ENCODE data around the gene LIF. TPM values are rescaled to one million over a fixed set of nuclear protein-coding genes. Genes with fewer than 3 reads are reported as not detected.

LIF gene
- polyA plus RNA-seq, 1 donor (not counting 4 experiments of a cell fraction or from before 2014, with no cell fraction given) = 3.1 TPM

- Histone ChIP-seq H3K4me2 (ENCODE audit: control insufficient read depth, extremely low read depth, insufficient read depth, low read depth, low read length) (no peak overlapping the region), H3K9ac (ENCODE audit: control insufficient read depth, extremely low read depth, insufficient read depth, low read length) (no peak overlapping the region), H3K4me1 (ENCODE audit: control insufficient read depth, extremely low read depth, insufficient read depth, low read length) (peaks cover 11% of the 10 kb centered on the region), H3K4me3 (ENCODE audit: control insufficient read depth in 2 of 3, extremely low read depth in 1 of 3, insufficient read depth in 2 of 3, low read depth in 1 of 3, low read length in 3 of 3) (no peak overlapping the region), H3K27me3 (ENCODE audit: control insufficient read depth, extremely low read depth, insufficient read depth, low read length) (no peaks in the 10 kb centered on the region), H2AFZ (ENCODE audit: control insufficient read depth, low read length) (no peak overlapping the region), H3K27ac (ENCODE audit: control insufficient read depth, insufficient read depth, low read length) (no peak overlapping the region), H3K79me2 (ENCODE audit: control insufficient read depth, insufficient read depth, low read length) (no peaks in the 10 kb centered on the region), H3K9me1 (ENCODE audit: control insufficient read depth, extremely low read depth, insufficient read depth, low read length) (no peaks in the 10 kb centered on the region), H3K9me3 (ENCODE audit: control insufficient read depth, low read depth, low read length) (no peaks in the 10 kb centered on the region), H3K36me3 (ENCODE audit: control insufficient read depth in 2 of 2, extremely low read depth in 1 of 2, insufficient read depth in 2 of 2, low read length in 2 of 2) (peaks cover 0 to 7% of the 10 kb centered on the region in 2 experiments), H4K20me1 (ENCODE audit: control insufficient read depth, extremely low read depth, insufficient read depth, low read length) (no peaks in the 10 kb centered on the region)
- dilution Hi-C loops (cut with MboI; ENCODE audit: extremely low pct_ligation_motif_present, low sequenced_read_pairs) = no loop called here
- no peak for TF ChIP-seq EZH2 (IDR thresholded peaks at IDR 0.05; ENCODE audit: low read length)
- no peak for TF ChIP-seq CTCF (optimal IDR thresholded peaks at IDR 0.05 in 1 of 3, IDR thresholded peaks at IDR 0.05 in 1 of 3, conservative IDR thresholded peaks at IDR 0.05 in 1 of 3; ENCODE audit: extremely low read depth in 1 of 3, insufficient read depth in 2 of 3, low read length in 3 of 3)
- no peak for DNase-seq (ENCODE audit: low read depth, low spot score)
- no peak for FAIRE-seq
Measured at GRCh38 chr22:30285176-30285845, 38.8 kb upstream of the LIF start.

- Histone ChIP-seq H3K9me3 (ENCODE audit: control insufficient read depth, low read depth, low read length) (no peaks in the 10 kb centered on the region), H3K79me2 (ENCODE audit: control insufficient read depth, insufficient read depth, low read length) (no peaks in the 10 kb centered on the region), H3K36me3 (ENCODE audit: control insufficient read depth in 2 of 2, extremely low read depth in 1 of 2, insufficient read depth in 2 of 2, low read length in 2 of 2) (peaks cover 0 to 7% of the 10 kb centered on the region in 2 experiments), H3K27me3 (ENCODE audit: control insufficient read depth, extremely low read depth, insufficient read depth, low read length) (no peaks in the 10 kb centered on the region), H2AFZ (ENCODE audit: control insufficient read depth, low read length) (no peak overlapping the region), H3K9ac (ENCODE audit: control insufficient read depth, extremely low read depth, insufficient read depth, low read length) (no peak overlapping the region), H3K9me1 (ENCODE audit: control insufficient read depth, extremely low read depth, insufficient read depth, low read length) (no peaks in the 10 kb centered on the region), H4K20me1 (ENCODE audit: control insufficient read depth, extremely low read depth, insufficient read depth, low read length) (no peaks in the 10 kb centered on the region), H3K27ac (ENCODE audit: control insufficient read depth, insufficient read depth, low read length) (no peak overlapping the region), H3K4me1 (ENCODE audit: control insufficient read depth, extremely low read depth, insufficient read depth, low read length) (peaks cover 5% of the 10 kb centered on the region), H3K4me3 (ENCODE audit: control insufficient read depth in 2 of 3, extremely low read depth in 1 of 3, insufficient read depth in 2 of 3, low read depth in 1 of 3, low read length in 3 of 3) (no peak overlapping the region), H3K4me2 (ENCODE audit: control insufficient read depth, extremely low read depth, insufficient read depth, low read depth, low read length) (no peak overlapping the region)
- DNase-seq (ENCODE audit: low read depth, low spot score) = no peak
- no peak for FAIRE-seq
- dilution Hi-C loops (cut with MboI; ENCODE audit: extremely low pct_ligation_motif_present, low sequenced_read_pairs) = no loop called here
- TF ChIP-seq CTCF (optimal IDR thresholded peaks at IDR 0.05 in 1 of 3, IDR thresholded peaks at IDR 0.05 in 1 of 3, conservative IDR thresholded peaks at IDR 0.05 in 1 of 3; ENCODE audit: extremely low read depth in 1 of 3, insufficient read depth in 2 of 3, low read length in 3 of 3) (no peak), EZH2 (IDR thresholded peaks at IDR 0.05; ENCODE audit: low read length) (no peak)
Measured at GRCh38 chr22:30284666-30285065, 38.1 kb upstream of the LIF start.
